Lung (tissue), 12 donors: ENCODE results near the gene RELN. TPM values are rescaled to one million over a fixed set of nuclear protein-coding genes. Genes with fewer than 3 reads are reported as not detected.

Source experiments
- ATAC-seq: fragments of 200-7000 bp; cut with Tn5 transposase; one replicate; pipeline ENCODE4 v1.9.1; 2020; ENCODE audit warnings: moderate number of reproducible peaks; ENCODE audit not compliant: insufficient read depth, low FRiP score
- DNase-seq, 3 donors: peaks; one replicate each; pipeline ENCODE4 v3.0.0-alpha.2; 2013 to 2017
- H3K27ac ChIP-seq, 2 donors: one replicate each; pipeline ENCODE4 v1.5.1; 2013; ENCODE audit warnings: mild to moderate bottlenecking in 2 of 2, moderate library complexity in 2 of 2, control low read depth in 1 of 2, inconsistent platforms in 1 of 2, low read depth in 1 of 2, low read length in 1 of 2
- H3K27me3 ChIP-seq, 3 donors: one replicate each; pipeline ENCODE4 v1.5.1; 2013; ENCODE audit warnings: low read length in 2 of 3; ENCODE audit not compliant: control insufficient read depth in 3 of 3, insufficient read depth in 3 of 3
- H3K36me3 ChIP-seq, 4 donors: one replicate each; pipeline ENCODE4 v1.5.1; 2013; ENCODE audit warnings: low read length in 4 of 4, mild to moderate bottlenecking in 1 of 4, moderate library complexity in 1 of 4; ENCODE audit not compliant: control insufficient read depth in 4 of 4, insufficient read depth in 4 of 4
- H3K4me1 ChIP-seq, 5 donors: one replicate each; pipeline ENCODE4 v1.5.1; 2013; ENCODE audit warnings: low read length in 5 of 5, mild to moderate bottlenecking in 2 of 5, moderate library complexity in 1 of 5; ENCODE audit not compliant: control insufficient read depth in 5 of 5, insufficient read depth in 5 of 5
- H3K4me3 ChIP-seq: one replicate; pipeline ENCODE4 v1.5.1; 2013; ENCODE audit warnings: mild to moderate bottlenecking, control low read depth, moderate library complexity
- H3K9ac ChIP-seq, 2 donors: one replicate each; pipeline ENCODE4 v1.5.1; 2013; ENCODE audit warnings: low read length in 2 of 2, control low read depth in 1 of 2; ENCODE audit not compliant: insufficient read depth in 1 of 2
- H3K9me3 ChIP-seq, 4 donors: one replicate each; pipeline ENCODE4 v1.5.1; 2013; ENCODE audit warnings: low read length in 3 of 4, mild to moderate bottlenecking in 1 of 4, moderate library complexity in 1 of 4; ENCODE audit not compliant: control insufficient read depth in 4 of 4, insufficient read depth in 3 of 4
- WGBS, 2 donors: extraction: QIAGEN DNeasy Blood & Tissue Kit; methylation state at CpG; one replicate each; pipeline ENCODE4 v1.1.7; 2013; 5-methylcytosine and 5-hydroxymethylcytosine counted together
- polyA plus RNA-seq, 2 donors: library from polyadenylated mRNA; stranded (reverse); fragments of 200-250 nt; gene quantifications; one replicate each; pipeline ENCODE4 v1.2.1, GENCODE V29; 2013
- total RNA-seq, 2 donors: library from RNA; depleted of rRNA in 1 of 2; stranded (reverse); fragments of >200 nt in 1 of 2; gene quantifications; one replicate each; pipeline ENCODE4 v1.2.1, GENCODE V29; 2014 to 2021
- TF ChIP-seq, protein P1 (sequence below): IDR thresholded peaks from 2 replicates; pipeline ENCODE4 v1.5.1; 2012; ENCODE audit warnings: mild to moderate bottlenecking; ENCODE audit errors: control extremely low read depth, extremely low read depth
- donor health status: control.
- donor health status: control.
- donor health status: Bipolar disorder and iron deficiency.
- donor health status: healthy.
- donor health status: DM: yes; HTN: yes; CAD: no.

Gene RELN
- total and polyA plus RNA-seq, 4 donors, result 0.24 to 7.7 (median 2.0) TPM

- 79 to 84% methylated on average over 8 of the region's 8 CpGs for WGBS, 2 donors
- TF ChIP-seq, protein P1, sequence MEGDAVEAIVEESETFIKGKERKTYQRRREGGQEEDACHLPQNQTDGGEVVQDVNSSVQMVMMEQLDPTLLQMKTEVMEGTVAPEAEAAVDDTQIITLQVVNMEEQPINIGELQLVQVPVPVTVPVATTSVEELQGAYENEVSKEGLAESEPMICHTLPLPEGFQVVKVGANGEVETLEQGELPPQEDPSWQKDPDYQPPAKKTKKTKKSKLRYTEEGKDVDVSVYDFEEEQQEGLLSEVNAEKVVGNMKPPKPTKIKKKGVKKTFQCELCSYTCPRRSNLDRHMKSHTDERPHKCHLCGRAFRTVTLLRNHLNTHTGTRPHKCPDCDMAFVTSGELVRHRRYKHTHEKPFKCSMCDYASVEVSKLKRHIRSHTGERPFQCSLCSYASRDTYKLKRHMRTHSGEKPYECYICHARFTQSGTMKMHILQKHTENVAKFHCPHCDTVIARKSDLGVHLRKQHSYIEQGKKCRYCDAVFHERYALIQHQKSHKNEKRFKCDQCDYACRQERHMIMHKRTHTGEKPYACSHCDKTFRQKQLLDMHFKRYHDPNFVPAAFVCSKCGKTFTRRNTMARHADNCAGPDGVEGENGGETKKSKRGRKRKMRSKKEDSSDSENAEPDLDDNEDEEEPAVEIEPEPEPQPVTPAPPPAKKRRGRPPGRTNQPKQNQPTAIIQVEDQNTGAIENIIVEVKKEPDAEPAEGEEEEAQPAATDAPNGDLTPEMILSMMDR, result no peak
- DNase-seq, result no peak
- no peaks in the 10 kb centered on the region for H3K4me1 ChIP-seq
- H3K27ac ChIP-seq, result no peak overlapping the region
- no peak overlapping the region for H3K9ac ChIP-seq
- ATAC-seq, result no peak
- H3K27me3 ChIP-seq, result no peaks in the 10 kb centered on the region
- H3K36me3 ChIP-seq, result no peaks in the 10 kb centered on the region
- H3K4me3 ChIP-seq, result no peak overlapping the region
- no peaks in the 10 kb centered on the region for H3K9me3 ChIP-seq
These were observed 261.4 kb downstream of the RELN start for GRCh38 chr7:103727982-103728610.

- Histone ChIP-seq H3K4me3 (no peak overlapping the region), H3K9me3 (peaks cover 0 to 5% (median 0%) of the 10 kb centered on the region in 4 donors), H3K9ac (no peak overlapping the region), H3K36me3 (no peaks in the 10 kb centered on the region), H3K27me3 (peaks cover 0 to 3% (median 0%) of the 10 kb centered on the region in 3 donors), H3K4me1 (no peaks in the 10 kb centered on the region), H3K27ac (no peak overlapping the region)
- 79 to 81% methylated on average over 2 of the region's 2 CpGs for WGBS, 2 donors
- DNase-seq (no peak), ATAC-seq (no peak)
- TF ChIP-seq, protein P1, result no peak
These were observed 270.4 kb downstream of the RELN start for GRCh38 chr7:103719070-103719469.

DNA sequence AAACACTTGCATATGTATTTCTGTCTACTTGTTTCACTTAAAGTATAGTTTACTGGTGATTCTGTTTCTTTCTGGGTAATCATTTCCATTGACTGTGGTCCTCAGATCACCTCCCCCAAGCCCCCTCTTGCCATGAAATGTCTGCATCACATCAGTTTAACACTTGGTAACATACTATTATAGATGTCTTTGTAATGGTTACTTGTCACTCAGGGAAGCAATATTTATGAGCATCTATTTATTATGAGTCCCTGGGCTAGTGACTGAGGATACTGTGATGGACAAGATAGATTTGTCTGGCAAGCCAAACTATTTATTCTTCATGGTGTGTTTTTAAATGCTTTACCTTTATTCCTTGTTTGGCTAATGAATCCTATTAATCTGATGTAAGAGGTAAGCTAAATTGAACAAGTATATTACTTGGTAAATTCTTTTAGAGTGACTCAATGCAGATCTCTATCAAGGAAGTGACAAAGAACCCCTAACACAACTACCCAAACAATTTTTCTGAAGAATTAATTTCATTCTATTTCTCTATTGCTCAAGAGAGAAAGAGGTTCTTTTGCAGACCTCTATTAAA, 270.9 kb downstream of the RELN start:
- no peak for DNase-seq
- Histone ChIP-seq H3K27ac (no peak overlapping the region), H3K9me3 (peaks cover 0 to 5% (median 0%) of the 10 kb centered on the region in 4 donors), H3K4me1 (no peaks in the 10 kb centered on the region), H3K27me3 (peaks cover 0 to 3% (median 0%) of the 10 kb centered on the region in 3 donors), H3K36me3 (no peaks in the 10 kb centered on the region), H3K9ac (no peak overlapping the region), H3K4me3 (no peak overlapping the region)
- no peak for ATAC-seq
- TF ChIP-seq, protein P1, result no peak
